Measurements from ENCODE around the gene VAMP7. TPM values are rescaled to one million over a fixed set of nuclear protein-coding genes. Genes with fewer than 3 reads are reported as not detected.

Gene VAMP7
- total RNA-seq, 1 donor from 2014 or later: 31.3 TPM

Small RNA genes within 50 kb of the gene (small RNA-seq; reads per million reads assigned to genes)
- not detected for gene DPH3P2 (ENCODE audit: low replicate concordance)

Other genes starting within 250 kb of the VAMP7 start
- gene IL9R, start 116.4 kb downstream of the VAMP7 start, total RNA-seq: not detected